Astrocyte of the spinal cord (primary cell): Measurements from ENCODE around the gene ANO3.
A peak's percentile ranks its signal among the peaks of the same experiment; 100 is the strongest.

Source experiments
- DNase-seq: peaks from one replicate; pipeline ENCODE4 v3.0.0; 2011; ENCODE audit warnings: low read depth, low spot score
- H3K4me3 ChIP-seq: 2 replicates; pipeline ENCODE4 v1.5.1; 2011; ENCODE audit warnings: low read depth, mild to moderate bottlenecking, low read length, moderate library complexity
- in situ Hi-C: cut with HindIII; loops from 2 replicates; pipeline ENCODE4 v1.10.0; 2017; ENCODE audit warnings: low sequenced_read_pairs
- TF ChIP-seq, protein P1 (sequence below): IDR thresholded peaks from 2 replicates; pipeline ENCODE4 v1.5.1; 2012; ENCODE audit warnings: low read depth, mild to moderate bottlenecking, low read length, inconsistent platforms

Gene ANO3

DNA sequence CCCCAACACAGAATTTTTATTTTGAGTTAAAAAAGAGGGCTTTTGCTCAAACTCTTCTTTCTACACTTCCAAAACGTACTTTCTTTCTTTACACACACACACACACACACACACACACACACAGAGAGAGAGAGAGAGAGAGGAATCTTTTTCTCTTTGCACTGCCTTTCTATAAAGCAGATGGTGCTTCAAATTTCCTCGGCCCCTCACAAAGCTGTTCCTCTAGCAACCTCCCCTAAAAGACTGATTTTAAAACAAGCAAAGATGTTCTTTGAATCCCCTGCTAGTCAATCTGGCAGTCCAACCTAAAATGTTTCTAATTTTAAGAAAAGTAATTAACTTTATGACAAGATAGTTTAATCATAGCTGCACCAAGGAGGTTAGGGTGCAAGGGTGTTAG, 2.7 kb upstream of the ANO3 start:
- in situ Hi-C loops, result no loop called here
- H3K4me3 ChIP-seq, result no peak overlapping the region
- TF ChIP-seq, protein P1, sequence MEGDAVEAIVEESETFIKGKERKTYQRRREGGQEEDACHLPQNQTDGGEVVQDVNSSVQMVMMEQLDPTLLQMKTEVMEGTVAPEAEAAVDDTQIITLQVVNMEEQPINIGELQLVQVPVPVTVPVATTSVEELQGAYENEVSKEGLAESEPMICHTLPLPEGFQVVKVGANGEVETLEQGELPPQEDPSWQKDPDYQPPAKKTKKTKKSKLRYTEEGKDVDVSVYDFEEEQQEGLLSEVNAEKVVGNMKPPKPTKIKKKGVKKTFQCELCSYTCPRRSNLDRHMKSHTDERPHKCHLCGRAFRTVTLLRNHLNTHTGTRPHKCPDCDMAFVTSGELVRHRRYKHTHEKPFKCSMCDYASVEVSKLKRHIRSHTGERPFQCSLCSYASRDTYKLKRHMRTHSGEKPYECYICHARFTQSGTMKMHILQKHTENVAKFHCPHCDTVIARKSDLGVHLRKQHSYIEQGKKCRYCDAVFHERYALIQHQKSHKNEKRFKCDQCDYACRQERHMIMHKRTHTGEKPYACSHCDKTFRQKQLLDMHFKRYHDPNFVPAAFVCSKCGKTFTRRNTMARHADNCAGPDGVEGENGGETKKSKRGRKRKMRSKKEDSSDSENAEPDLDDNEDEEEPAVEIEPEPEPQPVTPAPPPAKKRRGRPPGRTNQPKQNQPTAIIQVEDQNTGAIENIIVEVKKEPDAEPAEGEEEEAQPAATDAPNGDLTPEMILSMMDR, result no peak

GRCh38 chr11:26330262-26330661, 1.7 kb upstream of the ANO3 start:
- H3K4me3 ChIP-seq, result no peak overlapping the region
- DNase-seq, result no peak
- in situ Hi-C loops, result no loop called here
- TF ChIP-seq, protein P1, result no peak

More for the DNA sequence above, 2.7 kb upstream of the ANO3 start:
- no peak for DNase-seq

GRCh38 chr11:26332572-26332915, 614 bp downstream of the ANO3 start:
- in situ Hi-C loops, result no loop called here
- TF ChIP-seq, protein P1, result no peak
- no peak for DNase-seq
- no peak overlapping the region for H3K4me3 ChIP-seq

GRCh38 chr11:26333906-26334305, 2.0 kb downstream of the ANO3 start:
- DNase-seq, result no peak
- TF ChIP-seq, protein P1, result no peak
- in situ Hi-C loops, result no loop called here
- H3K4me3 ChIP-seq, result no peak overlapping the region

DNA sequence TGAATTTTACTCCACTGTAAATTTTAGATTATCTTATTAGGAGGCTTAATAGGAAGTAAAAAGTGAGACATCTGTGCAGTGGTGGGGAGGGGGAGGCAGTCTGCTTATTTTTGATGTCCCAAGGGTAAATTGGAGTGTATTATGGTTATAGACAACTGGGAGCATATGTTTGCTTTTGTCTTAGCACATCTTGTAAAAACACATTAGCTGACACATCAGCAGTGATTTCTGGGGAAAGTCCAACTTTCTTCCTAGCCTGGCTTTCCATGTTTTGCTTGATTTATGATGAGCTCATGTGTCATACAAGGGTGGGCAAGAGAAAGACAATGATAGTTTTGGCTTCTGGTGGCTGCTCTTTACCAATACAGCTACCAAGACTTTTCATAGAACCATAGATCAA, 4.0 kb downstream of the ANO3 start:
- in situ Hi-C loops, result no loop called here
- TF ChIP-seq, protein P1, result no peak
- DNase-seq, result peak; percentile 18
- no peak overlapping the region for H3K4me3 ChIP-seq

- TF ChIP-seq, protein P1, result no peak
- no peak overlapping the region for H3K4me3 ChIP-seq
- DNase-seq, result peak; percentile 5
- in situ Hi-C loops, result no loop called here
These were observed 12.7 kb downstream of the ANO3 start for GRCh38 chr11:26344647-26345046.

DNA sequence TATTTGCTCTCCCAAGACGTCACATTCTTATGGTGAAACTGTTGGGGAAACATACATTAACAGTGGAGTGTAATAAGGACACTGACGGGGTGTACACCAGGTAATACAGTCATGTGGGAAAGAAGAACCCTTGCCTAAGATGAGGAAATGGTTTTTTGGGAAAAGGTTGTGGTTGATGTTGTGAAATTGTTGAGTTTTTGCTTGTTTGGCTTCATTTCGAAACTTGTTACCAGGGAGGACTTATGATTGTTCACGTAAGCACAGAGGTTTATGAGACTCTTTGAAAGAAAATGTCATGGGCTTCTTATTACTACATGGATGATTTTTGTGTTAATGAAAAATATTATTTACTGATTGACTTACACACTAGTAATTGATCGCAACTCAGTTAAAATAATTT, 16.8 kb downstream of the ANO3 start:
- DNase-seq, result no peak
- TF ChIP-seq, protein P1, result no peak
- no peak overlapping the region for H3K4me3 ChIP-seq
- in situ Hi-C loops, result no loop called here
